Measurements from ENCODE around the gene DELE1. TPM values are rescaled to one million over a fixed set of nuclear protein-coding genes. Genes with fewer than 3 reads are reported as not detected.

DELE1 gene
- total and polyA plus RNA-seq, 2 donors (not counting 1 experiment from before 2014, with no cell fraction given): 124 to 127 TPM

DNA sequence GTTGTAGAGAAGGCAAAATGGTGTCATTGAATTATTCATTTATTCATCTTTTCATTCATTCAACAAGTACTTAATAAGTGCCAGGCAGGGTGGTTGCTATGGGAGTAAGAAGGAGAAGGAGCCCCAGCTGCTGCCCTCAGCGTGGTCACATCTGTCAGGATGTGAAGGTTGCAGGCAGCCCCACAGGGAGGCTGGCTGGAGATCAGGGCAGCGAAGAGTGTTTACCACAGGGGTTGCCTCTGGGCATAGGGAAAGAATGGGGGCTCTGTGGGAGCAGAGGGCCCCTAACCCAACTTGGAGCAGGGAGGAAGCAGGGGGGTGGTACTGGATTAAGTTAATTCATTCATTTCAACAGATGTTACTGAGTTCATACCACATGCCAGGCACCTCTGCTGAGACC lies 28.3 kb downstream of the DELE1 start:
- WGBS (ENCODE audit: insufficient coverage): 24% methylated on average over 2 of the region's 2 CpGs
- H2AFZ ChIP-seq (ENCODE audit: insufficient read depth, low read depth, low read length, poor library complexity, severe bottlenecking): no peak overlapping the region
- Mint-ChIP-seq H3K27me3 (no peaks in the 10 kb centered on the region), H3K27ac (no peak overlapping the region), H3K4me3 (no peak overlapping the region), H3K9me3 (ENCODE audit: insufficient read depth) (no peaks in the 10 kb centered on the region), H3K4me1 (peaks cover 12% of the 10 kb centered on the region)
- no peak overlapping the region for H3K4me3 ChIP-seq (ENCODE audit: control extremely low read depth in 1 of 5, extremely low read depth in 1 of 5, insufficient read depth in 1 of 5, low read depth in 2 of 5, low read length in 4 of 5)
- H4K20me1 ChIP-seq (ENCODE audit: control insufficient read depth, insufficient read depth, low read length, poor library complexity, severe bottlenecking): no peaks in the 10 kb centered on the region
- no peak for DNase-seq
- TF ChIP-seq, protein P1, sequence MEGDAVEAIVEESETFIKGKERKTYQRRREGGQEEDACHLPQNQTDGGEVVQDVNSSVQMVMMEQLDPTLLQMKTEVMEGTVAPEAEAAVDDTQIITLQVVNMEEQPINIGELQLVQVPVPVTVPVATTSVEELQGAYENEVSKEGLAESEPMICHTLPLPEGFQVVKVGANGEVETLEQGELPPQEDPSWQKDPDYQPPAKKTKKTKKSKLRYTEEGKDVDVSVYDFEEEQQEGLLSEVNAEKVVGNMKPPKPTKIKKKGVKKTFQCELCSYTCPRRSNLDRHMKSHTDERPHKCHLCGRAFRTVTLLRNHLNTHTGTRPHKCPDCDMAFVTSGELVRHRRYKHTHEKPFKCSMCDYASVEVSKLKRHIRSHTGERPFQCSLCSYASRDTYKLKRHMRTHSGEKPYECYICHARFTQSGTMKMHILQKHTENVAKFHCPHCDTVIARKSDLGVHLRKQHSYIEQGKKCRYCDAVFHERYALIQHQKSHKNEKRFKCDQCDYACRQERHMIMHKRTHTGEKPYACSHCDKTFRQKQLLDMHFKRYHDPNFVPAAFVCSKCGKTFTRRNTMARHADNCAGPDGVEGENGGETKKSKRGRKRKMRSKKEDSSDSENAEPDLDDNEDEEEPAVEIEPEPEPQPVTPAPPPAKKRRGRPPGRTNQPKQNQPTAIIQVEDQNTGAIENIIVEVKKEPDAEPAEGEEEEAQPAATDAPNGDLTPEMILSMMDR (IDR thresholded peaks at IDR 0.05): no peak
- TF ChIP-seq EZH2 (IDR thresholded peaks at IDR 0.05; ENCODE audit: borderline replicate concordance, insufficient read depth, low read depth, low read length, poor library complexity, severe bottlenecking): no peak
- peaks cover 0 to 6% of the 10 kb centered on the region in 2 donors for H3K4me1 ChIP-seq (ENCODE audit: control insufficient read depth in 2 of 2, insufficient read depth in 2 of 2, low read length in 2 of 2)
- H3K27ac ChIP-seq (ENCODE audit: low read length in 2 of 2): no peak overlapping the region
- H3K4me2 ChIP-seq (replicated peaks; ENCODE audit: low read depth, low read length, poor library complexity, severe bottlenecking): no peak overlapping the region
- no peak for ATAC-seq (ENCODE audit: low read depth)
- H3K36me3 ChIP-seq (replicated peaks in 1 of 2; ENCODE audit: control extremely low read depth in 1 of 2, control insufficient read depth in 1 of 2, extremely low read depth in 1 of 2, insufficient read depth in 2 of 2, low read length in 1 of 2): peaks cover 0 to 2% of the 10 kb centered on the region in 2 experiments
- intact Hi-C loops (cut with micrococcal nuclease): no loop called here
- H3K79me2 ChIP-seq (ENCODE audit: control insufficient read depth, insufficient read depth, low read length): no peaks in the 10 kb centered on the region
- ChIA-PET POLR2A (no interaction called here), CTCF (no interaction called here)
- no peaks in the 10 kb centered on the region for H3K27me3 ChIP-seq (replicated peaks in 1 of 4; ENCODE audit: control extremely low read depth in 1 of 4, control insufficient read depth in 3 of 4, insufficient read depth in 4 of 4, low read length in 3 of 4)
- H3K9me3 ChIP-seq (ENCODE audit: control extremely low read depth in 1 of 3, control insufficient read depth in 2 of 3, insufficient read depth in 1 of 3, low read length in 2 of 3): no peaks in the 10 kb centered on the region
- no peak overlapping the region for H3K9ac ChIP-seq (ENCODE audit: low read length)

DNA sequence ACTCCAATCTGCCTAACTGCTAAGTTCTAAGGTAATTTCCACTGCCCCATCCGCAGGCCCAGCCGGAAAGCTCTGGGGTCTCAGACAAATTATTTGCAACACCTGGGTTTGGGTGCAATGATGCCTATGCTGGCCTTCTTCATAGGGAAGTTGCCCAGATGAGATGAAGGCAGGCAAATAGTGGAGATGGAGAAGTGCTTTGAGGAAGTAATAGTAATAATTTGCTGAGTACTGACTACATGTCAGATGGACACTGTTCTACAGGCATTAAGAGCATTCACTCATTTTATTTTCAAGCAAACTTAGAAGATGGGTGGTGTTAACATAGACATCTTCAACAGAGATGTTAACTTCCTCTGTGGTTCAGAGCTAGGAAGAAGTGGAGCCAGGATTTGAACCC lies 30.5 kb downstream of the DELE1 start:
- H3K9me3 ChIP-seq (ENCODE audit: control extremely low read depth in 1 of 3, control insufficient read depth in 2 of 3, insufficient read depth in 1 of 3, low read length in 2 of 3): no peaks in the 10 kb centered on the region
- no peaks in the 10 kb centered on the region for H3K9me3 Mint-ChIP-seq (ENCODE audit: insufficient read depth)
- H3K27ac ChIP-seq (ENCODE audit: low read length in 2 of 2): no peak overlapping the region
- no peaks in the 10 kb centered on the region for H3K27me3 Mint-ChIP-seq
- no peaks in the 10 kb centered on the region for H4K20me1 ChIP-seq (ENCODE audit: control insufficient read depth, insufficient read depth, low read length, poor library complexity, severe bottlenecking)
- no peak overlapping the region for H3K4me3 ChIP-seq (ENCODE audit: control extremely low read depth in 1 of 5, extremely low read depth in 1 of 5, insufficient read depth in 1 of 5, low read depth in 2 of 5, low read length in 4 of 5)
- DNase-seq: no peak
- no peaks in the 10 kb centered on the region for H3K27me3 ChIP-seq (replicated peaks in 1 of 4; ENCODE audit: control extremely low read depth in 1 of 4, control insufficient read depth in 3 of 4, insufficient read depth in 4 of 4, low read length in 3 of 4)
- ChIA-PET CTCF (interaction anchor here (0.6 to 0.8 kb wide), 2 partner anchors 252 to 317 kb away, joined by 3 read pairs; no protein-coding TSS in a partner anchor), POLR2A (no interaction called here)
- peaks cover 16% of the 10 kb centered on the region for H3K4me1 Mint-ChIP-seq
- H3K4me3 Mint-ChIP-seq: no peak overlapping the region
- H3K9ac ChIP-seq (ENCODE audit: low read length): no peak overlapping the region
- no peak for TF ChIP-seq EZH2 (IDR thresholded peaks at IDR 0.05; ENCODE audit: borderline replicate concordance, insufficient read depth, low read depth, low read length, poor library complexity, severe bottlenecking)
- TF ChIP-seq, protein P1 (IDR thresholded peaks at IDR 0.05): no peak
- no peak overlapping the region for H2AFZ ChIP-seq (ENCODE audit: insufficient read depth, low read depth, low read length, poor library complexity, severe bottlenecking)
- intact Hi-C loops (cut with micrococcal nuclease): no loop called here
- H3K4me2 ChIP-seq (replicated peaks; ENCODE audit: low read depth, low read length, poor library complexity, severe bottlenecking): no peak overlapping the region
- H3K4me1 ChIP-seq (ENCODE audit: control insufficient read depth in 2 of 2, insufficient read depth in 2 of 2, low read length in 2 of 2): peaks cover 0 to 14% of the 10 kb centered on the region in 2 donors
- no peak overlapping the region for H3K27ac Mint-ChIP-seq
- 84% methylated on average over 2 of the region's 2 CpGs for WGBS (ENCODE audit: insufficient coverage)
- no peaks in the 10 kb centered on the region for H3K79me2 ChIP-seq (ENCODE audit: control insufficient read depth, insufficient read depth, low read length)
- peaks cover 0 to 2% of the 10 kb centered on the region in 2 experiments for H3K36me3 ChIP-seq (replicated peaks in 1 of 2; ENCODE audit: control extremely low read depth in 1 of 2, control insufficient read depth in 1 of 2, extremely low read depth in 1 of 2, insufficient read depth in 2 of 2, low read length in 1 of 2)
- no peak for ATAC-seq (ENCODE audit: low read depth)
